SU-DHL-6 (cell line): Measurements from ENCODE around the gene HSD17B2.

Experiments
- CTCF ChIP-seq: fragments of 200-600 bp; sonication (generic); IDR thresholded peaks from one replicate; pipeline ENCODE4 v1.5.1; 2017; ENCODE audit warnings: antibody characterized with exemption, mild to moderate bottlenecking, low read length, moderate library complexity; ENCODE audit not compliant: insufficient read depth, poor library complexity, severe bottlenecking
- EZH2phosphoT487 ChIP-seq: fragments of 200-600 bp; sonication (generic), shearing (Covaris generic); conservative IDR thresholded peaks from 2 replicates; pipeline ENCODE4 v1.6.1; 2018; ENCODE audit warnings: mild to moderate bottlenecking, antibody characterized with exemption, low read length, moderate library complexity, mixed read lengths

DNA sequence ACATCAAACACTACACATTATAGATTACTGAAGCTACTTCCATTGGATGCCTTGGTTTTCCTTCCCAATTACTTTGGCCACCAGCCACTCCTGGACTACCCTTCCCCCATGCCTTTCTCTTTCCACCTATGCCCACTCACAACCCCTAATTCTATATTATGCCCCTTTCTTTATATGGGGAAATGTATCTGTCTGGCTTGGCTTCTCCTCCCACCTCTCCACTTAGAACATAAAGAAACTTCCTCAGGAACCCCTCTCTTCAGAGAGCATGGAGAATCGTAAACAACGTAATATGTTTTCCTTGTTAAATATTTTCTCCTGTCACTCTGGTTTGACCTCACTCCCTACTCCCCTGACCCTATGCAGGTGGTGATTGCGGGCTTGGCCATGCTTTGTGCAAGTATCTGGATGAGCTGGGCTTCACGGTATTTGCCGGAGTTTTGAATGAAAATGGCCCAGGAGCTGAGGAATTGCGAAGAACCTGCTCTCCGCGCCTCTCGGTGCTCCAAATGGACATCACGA lies 32.8 kb downstream of the HSD17B2 start:
- TF ChIP-seq CTCF (no peak), EZH2phosphoT487 (no peak)
